Effector memory CD4-positive, alpha-beta T cell (primary cell): ENCODE data around the gene RAB37.

Experiments used
- DNase-seq, 3 donors: peaks; one replicate each; pipeline ENCODE4 v3.0.0-alpha.2; 2020
- H3K27ac ChIP-seq: 2 replicates; pipeline ENCODE4 v1.7.0; 2013; ENCODE audit warnings: mild to moderate bottlenecking, low read length, moderate library complexity; ENCODE audit not compliant: insufficient read depth, poor library complexity, severe bottlenecking
- H3K27me3 ChIP-seq: replicated peaks from 2 replicates; pipeline ENCODE4 v1.7.0; 2013; ENCODE audit warnings: mild to moderate bottlenecking, low read length; ENCODE audit not compliant: insufficient read depth, control insufficient read depth, poor library complexity, severe bottlenecking
- H3K36me3 ChIP-seq: 2 replicates; pipeline ENCODE4 v1.7.0; 2013; ENCODE audit warnings: mild to moderate bottlenecking, low read length, moderate library complexity; ENCODE audit not compliant: control insufficient read depth, insufficient read depth
- H3K4me1 ChIP-seq: 2 replicates; pipeline ENCODE4 v1.7.0; 2013; ENCODE audit warnings: low read length, mild to moderate bottlenecking; ENCODE audit not compliant: control insufficient read depth, insufficient read depth, poor library complexity, severe bottlenecking
- H3K4me3 ChIP-seq: 2 replicates; pipeline ENCODE4 v1.7.0; 2013; ENCODE audit warnings: low read length, low read depth, mild to moderate bottlenecking; ENCODE audit not compliant: insufficient read depth, poor library complexity, severe bottlenecking
- H3K9me3 ChIP-seq: 2 replicates; pipeline ENCODE4 v1.7.0; 2013; ENCODE audit warnings: mild to moderate bottlenecking, low read length, moderate library complexity; ENCODE audit not compliant: control insufficient read depth

The RAB37 gene

DNA sequence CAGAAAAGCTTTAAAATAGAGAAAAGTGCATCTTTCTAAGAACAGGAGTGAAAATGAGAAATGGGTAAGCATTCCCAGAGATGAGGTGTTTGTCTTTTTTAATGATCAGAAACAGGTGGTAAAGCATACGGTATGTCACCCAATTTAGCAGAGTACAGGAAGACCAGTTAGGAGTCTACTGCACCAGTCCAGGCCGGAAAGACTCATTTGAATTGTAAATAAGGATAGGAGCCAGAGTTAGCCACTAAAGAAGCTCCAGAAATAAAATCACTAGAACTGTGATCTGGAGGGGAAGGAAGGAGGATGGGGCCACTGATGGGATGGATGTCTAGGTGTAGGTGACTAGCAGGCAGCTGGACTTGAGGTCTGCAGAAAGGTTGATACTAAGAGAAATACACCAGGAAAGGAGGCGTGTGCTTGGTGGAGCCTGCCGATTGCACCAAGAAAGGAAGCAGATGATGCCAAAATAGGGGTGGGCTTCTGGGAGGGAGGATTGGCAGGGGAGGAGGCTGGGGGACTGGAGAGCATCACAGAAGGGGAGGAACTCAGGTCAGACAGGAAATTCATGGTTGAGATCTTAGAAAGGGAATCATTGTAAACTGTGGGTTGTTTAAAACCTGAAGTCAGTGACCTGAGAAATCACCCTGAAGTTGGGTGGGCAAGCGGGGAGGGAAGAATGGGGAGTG lies 47.2 kb downstream of the RAB37 start:
- H3K36me3 ChIP-seq, result peaks cover 7% of the 10 kb centered on the region
- no peaks in the 10 kb centered on the region for H3K27me3 ChIP-seq
- H3K4me3 ChIP-seq, result no peak overlapping the region
- H3K9me3 ChIP-seq, result no peaks in the 10 kb centered on the region
- H3K27ac ChIP-seq, result no peak overlapping the region
- H3K4me1 ChIP-seq, result peaks cover 26% of the 10 kb centered on the region
- DNase-seq, result no peak

DNA sequence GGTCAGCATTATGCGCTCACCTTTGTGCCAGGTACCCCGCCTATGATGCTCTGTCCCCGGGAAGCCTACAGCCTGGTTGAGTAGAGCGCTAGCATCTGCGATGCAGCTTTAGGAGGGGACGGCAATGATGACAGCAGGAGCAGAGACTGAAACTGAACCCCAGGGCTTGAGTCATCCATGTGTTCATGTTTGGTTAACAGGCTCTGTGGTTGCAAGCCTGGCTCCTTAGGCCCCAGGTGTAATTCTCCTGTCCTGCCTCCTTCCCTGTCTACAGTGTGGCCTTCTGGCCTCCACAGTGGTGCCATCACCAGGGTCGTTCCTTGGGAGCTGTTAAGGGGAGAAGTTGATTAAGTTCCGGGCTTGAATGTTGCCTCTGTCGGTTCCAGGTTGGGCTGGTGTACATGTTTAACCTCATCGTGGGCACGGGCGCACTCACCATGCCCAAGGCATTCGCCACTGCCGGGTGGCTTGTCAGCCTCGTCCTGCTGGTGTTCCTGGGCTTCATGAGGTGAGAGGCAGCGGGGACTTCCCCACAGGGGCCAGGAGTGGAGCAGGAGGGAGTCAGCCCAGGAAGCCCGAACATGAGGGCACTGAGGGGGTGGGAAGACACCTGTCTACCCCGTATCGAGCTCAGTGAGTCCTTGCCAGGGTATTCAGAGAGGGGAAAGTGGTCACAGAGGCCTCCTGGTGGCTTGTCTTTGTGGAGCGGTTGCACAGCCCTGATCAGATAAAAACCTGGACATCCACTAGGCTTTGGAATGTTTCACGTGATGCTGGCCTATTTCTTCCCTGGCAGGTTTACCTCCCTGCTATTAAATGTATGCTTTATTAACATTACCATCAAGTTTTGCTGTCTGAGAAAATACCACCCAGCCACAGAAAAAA lies 48.3 kb downstream of the RAB37 start:
- Histone ChIP-seq H3K27me3 (no peaks in the 10 kb centered on the region), H3K4me3 (no peak overlapping the region), H3K36me3 (peaks cover 7% of the 10 kb centered on the region), H3K27ac (no peak overlapping the region), H3K9me3 (no peaks in the 10 kb centered on the region), H3K4me1 (peaks cover 15% of the 10 kb centered on the region)
- no peak for DNase-seq

DNA sequence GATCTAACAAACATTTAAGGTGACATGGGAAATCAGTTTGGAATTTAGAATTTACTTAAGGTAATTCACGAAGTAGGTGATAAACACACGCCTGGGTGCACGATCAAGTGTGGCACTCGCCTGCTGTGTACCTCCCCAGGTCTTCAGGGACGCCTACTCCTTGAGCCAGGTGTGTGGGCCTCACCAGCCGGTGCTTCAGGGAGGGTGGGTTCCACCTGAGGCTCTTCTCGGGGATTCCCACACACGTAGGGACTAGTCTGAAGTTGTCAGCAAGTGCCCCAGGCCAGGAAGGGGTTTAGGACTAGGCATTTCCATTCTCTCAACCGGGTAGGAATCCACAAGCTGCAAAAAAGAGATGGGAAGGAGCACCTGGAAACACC lies 48.9 kb downstream of the RAB37 start:
- no peaks in the 10 kb centered on the region for H3K9me3 ChIP-seq
- peaks cover 7% of the 10 kb centered on the region for H3K36me3 ChIP-seq
- no peak for DNase-seq
- no peak overlapping the region for H3K4me3 ChIP-seq
- H3K4me1 ChIP-seq, result peaks cover 15% of the 10 kb centered on the region
- no peaks in the 10 kb centered on the region for H3K27me3 ChIP-seq
- no peak overlapping the region for H3K27ac ChIP-seq

DNA sequence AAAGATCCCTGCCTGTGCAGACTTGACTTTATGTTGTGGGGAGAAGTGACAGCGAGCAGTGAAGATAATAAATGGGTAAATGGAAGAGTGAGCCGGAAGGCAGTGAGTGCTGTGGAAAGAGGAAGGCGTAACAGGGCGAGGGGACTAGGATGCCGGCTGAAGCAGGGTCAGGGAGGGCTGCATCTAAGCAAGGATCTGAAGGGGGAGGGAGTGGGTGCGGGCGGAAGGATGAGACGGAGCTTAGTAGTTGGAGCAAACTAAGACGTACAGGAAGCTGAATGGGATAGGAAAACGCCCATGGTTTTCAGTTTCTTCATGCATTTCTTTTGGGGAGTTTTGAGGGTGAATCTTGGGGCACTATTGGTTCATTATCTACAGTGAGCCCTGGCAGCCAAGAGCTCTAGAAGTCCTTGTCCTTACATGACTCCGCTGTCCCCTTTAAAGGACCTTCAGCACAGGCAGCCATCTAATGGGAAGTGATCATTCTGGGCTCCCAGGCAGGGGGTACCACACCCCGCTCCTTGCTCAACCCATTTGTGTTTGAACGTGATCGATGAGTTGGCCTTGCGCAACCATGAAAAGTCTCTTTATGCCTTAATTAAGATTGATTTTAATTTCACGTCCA lies 49.5 kb downstream of the RAB37 start:
- Histone ChIP-seq H3K36me3 (peaks cover 7% of the 10 kb centered on the region), H3K9me3 (no peaks in the 10 kb centered on the region), H3K4me3 (no peak overlapping the region), H3K4me1 (peaks cover 14% of the 10 kb centered on the region), H3K27me3 (no peaks in the 10 kb centered on the region), H3K27ac (no peak overlapping the region)
- DNase-seq, result no peak

DNA sequence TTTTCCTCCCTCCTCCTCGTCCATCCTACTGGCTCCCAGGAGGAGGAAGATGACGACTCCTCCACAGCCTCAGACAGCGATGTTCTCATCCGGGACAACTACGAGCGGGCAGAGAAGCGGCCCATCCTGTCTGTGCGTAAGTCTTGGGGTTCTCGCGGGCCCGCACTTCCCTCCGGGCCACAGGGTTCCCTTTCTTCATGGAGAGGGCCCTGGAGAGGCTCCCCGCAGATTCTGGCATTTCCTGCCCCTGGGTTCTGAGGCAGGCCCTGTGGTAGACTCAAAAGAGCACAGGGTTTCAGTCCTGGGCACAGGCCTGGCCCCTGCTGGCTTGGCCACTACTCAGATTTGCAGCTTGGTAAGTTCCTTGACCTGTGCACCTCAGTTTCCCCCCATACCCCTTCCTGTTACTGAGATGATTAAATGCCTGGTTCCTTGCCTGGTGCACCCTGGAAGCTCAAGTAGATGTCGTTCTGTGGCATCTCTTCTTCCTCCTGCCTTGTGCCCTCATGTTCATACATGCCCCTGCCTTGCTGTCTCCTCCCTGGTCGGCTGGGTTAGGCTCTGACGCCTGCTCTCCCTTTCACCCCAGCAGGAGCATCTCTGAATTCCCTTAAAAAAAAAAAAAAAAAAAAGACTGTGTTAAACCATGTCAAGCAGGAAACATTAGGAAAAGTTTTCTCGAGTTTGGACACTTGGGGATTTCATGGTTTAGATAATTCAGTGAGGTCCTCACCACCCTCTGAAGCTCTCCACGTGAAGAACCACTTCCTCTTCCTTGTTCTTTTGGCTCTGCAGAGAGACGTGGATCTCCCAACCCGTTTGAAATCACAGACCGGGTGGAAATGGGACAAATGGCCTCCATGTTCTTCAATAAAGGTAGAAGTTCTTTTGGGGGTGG lies 53.4 kb downstream of the RAB37 start:
- no peaks in the 10 kb centered on the region for H3K27me3 ChIP-seq
- peaks cover 32% of the 10 kb centered on the region for H3K36me3 ChIP-seq
- H3K4me1 ChIP-seq, result peaks cover 11% of the 10 kb centered on the region
- no peak for DNase-seq
- no peaks in the 10 kb centered on the region for H3K9me3 ChIP-seq
- H3K27ac ChIP-seq, result no peak overlapping the region
- no peak overlapping the region for H3K4me3 ChIP-seq

DNA sequence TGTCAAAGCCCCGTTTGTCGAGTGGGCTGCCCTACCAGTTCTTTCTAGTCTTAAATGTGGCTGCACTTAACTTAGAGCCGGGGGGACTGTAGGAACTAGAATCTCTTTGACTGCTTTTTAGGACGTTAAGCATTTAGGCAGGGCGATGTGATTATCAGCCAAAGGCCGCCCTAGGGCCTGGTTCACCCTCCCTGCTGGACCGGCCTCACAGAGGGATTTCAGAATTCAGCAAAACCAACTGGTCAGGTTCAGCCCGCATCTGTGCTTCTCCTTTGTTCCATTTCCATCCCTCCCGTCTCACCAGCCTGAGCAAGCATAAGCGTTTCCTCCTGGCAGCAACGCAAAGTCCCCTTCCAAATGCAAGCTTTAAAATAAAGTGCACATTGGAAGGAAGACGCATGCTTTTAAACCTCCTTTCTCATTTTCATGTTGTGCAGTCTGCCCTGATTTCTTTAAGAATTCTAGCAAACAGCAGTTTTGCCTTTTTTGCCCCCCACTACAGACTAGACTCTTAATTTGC lies 55.6 kb downstream of the RAB37 start:
- peaks cover 51% of the 10 kb centered on the region for H3K36me3 ChIP-seq
- no peak for DNase-seq
- no peak overlapping the region for H3K27ac ChIP-seq
- H3K27me3 ChIP-seq, result no peaks in the 10 kb centered on the region
- no peak overlapping the region for H3K4me3 ChIP-seq
- H3K9me3 ChIP-seq, result no peaks in the 10 kb centered on the region
- H3K4me1 ChIP-seq, result peaks cover 11% of the 10 kb centered on the region

DNA sequence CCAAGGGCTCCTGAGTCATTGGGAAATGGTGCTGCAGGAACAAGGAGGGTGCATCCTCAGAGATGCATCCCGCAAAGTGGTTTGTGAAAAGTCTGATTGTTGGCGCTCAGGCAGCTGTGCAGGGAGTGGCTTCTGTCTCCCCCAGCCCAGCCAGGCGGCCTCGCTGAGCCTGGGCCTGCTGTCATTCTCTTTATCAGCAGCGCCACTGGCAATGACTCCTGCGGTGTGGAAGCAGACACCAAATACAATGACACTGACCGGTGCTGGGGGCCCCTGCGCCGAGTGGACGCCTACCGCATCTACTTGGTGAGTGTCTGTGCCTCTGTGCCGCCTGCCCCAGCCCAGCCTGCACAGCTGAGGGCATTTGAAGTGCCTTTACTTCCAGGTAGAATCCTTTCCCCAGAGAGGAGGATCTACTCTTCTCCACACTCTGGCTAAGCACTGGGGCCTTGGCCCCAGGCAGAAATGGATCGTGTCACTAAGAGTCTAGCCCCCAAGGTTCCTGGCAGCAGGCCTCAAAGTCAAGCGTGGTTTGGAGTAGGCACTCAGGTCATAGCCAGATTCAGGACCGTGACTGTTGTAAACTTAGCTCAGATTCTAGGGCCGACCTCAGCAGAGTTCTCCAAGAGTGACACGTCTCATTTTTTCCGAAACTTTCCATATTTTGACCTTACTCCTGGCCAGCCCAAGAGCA lies 58.4 kb downstream of the RAB37 start:
- H3K36me3 ChIP-seq, result peaks cover 72% of the 10 kb centered on the region
- no peak for DNase-seq

DNA sequence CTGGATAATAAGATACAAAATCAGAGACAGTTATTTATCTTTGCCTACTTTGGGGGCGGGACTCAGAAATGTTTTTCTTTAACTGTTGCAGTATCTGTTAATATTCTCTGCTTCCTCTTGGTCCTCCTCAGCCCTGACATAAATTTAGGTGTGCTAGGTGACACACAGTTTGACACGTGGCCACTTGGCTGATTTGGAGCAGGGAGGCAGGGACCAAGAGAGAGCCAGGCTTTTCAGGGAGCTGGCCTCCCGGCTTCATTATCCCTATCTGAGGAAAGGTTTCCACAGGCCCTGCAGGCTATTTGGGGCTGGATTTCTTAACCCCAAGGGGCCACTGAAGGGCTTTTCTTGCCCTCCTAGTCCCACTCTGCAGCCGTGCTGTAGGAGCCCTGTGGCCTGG lies 59.2 kb downstream of the RAB37 start:
- Histone ChIP-seq H3K36me3 (peaks cover 80% of the 10 kb centered on the region), H3K4me1 (peaks cover 3% of the 10 kb centered on the region), H3K27ac (no peak overlapping the region)

More for the DNA sequence above, 58.4 kb downstream of the RAB37 start:
- no peaks in the 10 kb centered on the region for H3K27me3 ChIP-seq
- H3K4me1 ChIP-seq, result peaks cover 10% of the 10 kb centered on the region
- no peak overlapping the region for H3K4me3 ChIP-seq
- no peaks in the 10 kb centered on the region for H3K9me3 ChIP-seq
- H3K27ac ChIP-seq, result no peak overlapping the region

DNA sequence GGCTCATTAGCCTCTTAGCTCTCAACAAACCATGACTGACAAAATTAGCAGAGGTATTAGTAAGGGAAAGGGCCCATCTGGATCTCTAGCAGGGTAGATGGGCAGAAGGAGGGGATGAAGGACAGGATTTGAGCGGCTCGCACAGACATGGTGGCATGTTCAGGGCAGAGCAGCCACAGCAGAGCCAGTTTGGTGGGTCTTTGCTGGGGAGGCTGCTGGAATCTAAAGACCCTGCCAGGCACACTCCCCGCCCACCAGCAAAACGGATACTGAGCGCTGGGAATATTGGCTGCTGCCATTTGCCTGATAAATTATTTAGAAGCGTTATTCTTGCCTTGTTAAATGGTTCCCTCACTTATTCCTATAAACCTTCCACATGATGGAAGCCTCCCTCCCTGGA lies 59.8 kb downstream of the RAB37 start:
- no peak for DNase-seq
- H3K27ac ChIP-seq, result no peak overlapping the region
- H3K36me3 ChIP-seq, result peaks cover 84% of the 10 kb centered on the region
- no peaks in the 10 kb centered on the region for H3K9me3 ChIP-seq
- H3K4me1 ChIP-seq, result no peaks in the 10 kb centered on the region
- no peaks in the 10 kb centered on the region for H3K27me3 ChIP-seq
- no peak overlapping the region for H3K4me3 ChIP-seq

More for the DNA sequence above, 59.2 kb downstream of the RAB37 start:
- DNase-seq, result no peak
- no peaks in the 10 kb centered on the region for H3K27me3 ChIP-seq
- H3K9me3 ChIP-seq, result no peaks in the 10 kb centered on the region
- no peak overlapping the region for H3K4me3 ChIP-seq
